WTC11 (cell line): ENCODE results near the gene NQO2.

ENCODE experiments used
- CTCF ChIP-seq: fragments of 200-600 bp; IDR thresholded peaks from 2 replicates; pipeline ENCODE4 v1.8.0; 2022; ENCODE audit warnings: antibody characterized with exemption
- SMAD3 ChIP-seq: sonication (generic); formaldehyde crosslinking; IDR thresholded peaks from 2 replicates; pipeline ENCODE4 v1.8.0; 2022; ENCODE audit warnings: missing genetic modification reagents, mild to moderate bottlenecking, borderline replicate concordance
- TEAD1 ChIP-seq: sonication (generic); formaldehyde crosslinking; IDR thresholded peaks from 2 replicates; pipeline ENCODE4 v1.8.0; 2022; ENCODE audit warnings: mild to moderate bottlenecking, missing genetic modification reagents
- TEAD4 ChIP-seq: sonication (generic); formaldehyde crosslinking; IDR thresholded peaks from 2 replicates; pipeline ENCODE4 v1.8.0; 2022; ENCODE audit warnings: mild to moderate bottlenecking, missing genetic modification reagents
- TF ChIP-seq, protein P1 (sequence below): sonication (generic); formaldehyde crosslinking; IDR thresholded peaks from 2 replicates; pipeline ENCODE4 v1.8.0; 2022; ENCODE audit warnings: mild to moderate bottlenecking, missing genetic modification reagents
- TF ChIP-seq, protein P2 (sequence below): fragments of 250-450 bp; sonication (Bioruptor Pico); IDR thresholded peaks from 2 replicates; pipeline ENCODE4 v1.9.0; 2021; ENCODE audit warnings: mild to moderate bottlenecking

- TF ChIP-seq SMAD3 (CRISPR knock-in tag) (no peak), TEAD1 (CRISPR knock-in tag) (no peak), CTCF (no peak), TEAD4 (CRISPR knock-in tag) (no peak)
- TF ChIP-seq, protein P1, sequence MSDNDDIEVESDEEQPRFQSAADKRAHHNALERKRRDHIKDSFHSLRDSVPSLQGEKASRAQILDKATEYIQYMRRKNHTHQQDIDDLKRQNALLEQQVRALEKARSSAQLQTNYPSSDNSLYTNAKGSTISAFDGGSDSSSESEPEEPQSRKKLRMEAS (CRISPR knock-in tag), result no peak
- TF ChIP-seq, protein P2, sequence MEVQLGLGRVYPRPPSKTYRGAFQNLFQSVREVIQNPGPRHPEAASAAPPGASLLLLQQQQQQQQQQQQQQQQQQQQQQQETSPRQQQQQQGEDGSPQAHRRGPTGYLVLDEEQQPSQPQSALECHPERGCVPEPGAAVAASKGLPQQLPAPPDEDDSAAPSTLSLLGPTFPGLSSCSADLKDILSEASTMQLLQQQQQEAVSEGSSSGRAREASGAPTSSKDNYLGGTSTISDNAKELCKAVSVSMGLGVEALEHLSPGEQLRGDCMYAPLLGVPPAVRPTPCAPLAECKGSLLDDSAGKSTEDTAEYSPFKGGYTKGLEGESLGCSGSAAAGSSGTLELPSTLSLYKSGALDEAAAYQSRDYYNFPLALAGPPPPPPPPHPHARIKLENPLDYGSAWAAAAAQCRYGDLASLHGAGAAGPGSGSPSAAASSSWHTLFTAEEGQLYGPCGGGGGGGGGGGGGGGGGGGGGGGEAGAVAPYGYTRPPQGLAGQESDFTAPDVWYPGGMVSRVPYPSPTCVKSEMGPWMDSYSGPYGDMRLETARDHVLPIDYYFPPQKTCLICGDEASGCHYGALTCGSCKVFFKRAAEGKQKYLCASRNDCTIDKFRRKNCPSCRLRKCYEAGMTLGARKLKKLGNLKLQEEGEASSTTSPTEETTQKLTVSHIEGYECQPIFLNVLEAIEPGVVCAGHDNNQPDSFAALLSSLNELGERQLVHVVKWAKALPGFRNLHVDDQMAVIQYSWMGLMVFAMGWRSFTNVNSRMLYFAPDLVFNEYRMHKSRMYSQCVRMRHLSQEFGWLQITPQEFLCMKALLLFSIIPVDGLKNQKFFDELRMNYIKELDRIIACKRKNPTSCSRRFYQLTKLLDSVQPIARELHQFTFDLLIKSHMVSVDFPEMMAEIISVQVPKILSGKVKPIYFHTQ (CRISPR knock-in tag), result no peak
These were observed 5.4 kb downstream of the NQO2 start for GRCh38 chr6:3005077-3005476.
